Hepatocyte (in vitro differentiated cells): ENCODE results near the gene MAD2L1BP.

Experiments used
- CTCF ChIP-seq: fragments of 200-600 bp; sonication (generic); IDR thresholded peaks from 2 replicates; pipeline ENCODE4 v1.5.1; 2016; ENCODE audit warnings: antibody characterized with exemption, mild to moderate bottlenecking; ENCODE audit not compliant: poor library complexity
- EZH2 ChIP-seq: fragments of 200-600 bp; sonication (generic); IDR thresholded peaks from 2 replicates; pipeline ENCODE4 v1.6.1; 2016; ENCODE audit warnings: antibody characterized with exemption, mild to moderate bottlenecking, borderline replicate concordance
- EZH2phosphoT487 ChIP-seq: fragments of 200-600 bp; sonication (generic); IDR thresholded peaks from one replicate; pipeline ENCODE4 v1.6.1; 2018; ENCODE audit warnings: antibody characterized with exemption, mild to moderate bottlenecking, low read depth, moderate library complexity; ENCODE audit not compliant: unreplicated experiment, severe bottlenecking

DNA sequence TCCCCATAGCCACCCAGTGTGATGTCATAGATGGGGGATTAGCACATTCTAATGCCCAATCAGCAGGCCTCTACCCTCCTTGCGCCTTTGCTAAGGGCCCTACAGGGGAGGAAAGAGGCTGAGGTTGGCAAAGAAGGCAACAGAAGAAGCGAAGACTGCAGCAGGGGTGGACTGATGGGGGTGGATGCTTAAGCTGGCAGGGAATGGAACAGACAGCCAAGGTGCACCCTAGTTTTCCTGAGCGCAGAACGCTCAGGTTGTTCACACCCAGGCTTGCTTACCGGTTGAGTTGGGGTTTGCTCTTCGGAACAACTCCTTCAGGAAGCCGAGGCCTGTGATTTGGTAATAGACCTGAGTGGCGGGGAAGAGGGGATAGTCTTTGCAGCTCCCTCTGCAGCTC, 39.3 kb downstream of the MAD2L1BP start:
- TF ChIP-seq CTCF = no peak
- no peak for TF ChIP-seq EZH2
- no peak for TF ChIP-seq EZH2phosphoT487
